ENCODE results near the gene SLC5A4. TPM values are rescaled to one million over a fixed set of nuclear protein-coding genes. Genes with fewer than 3 reads are reported as not detected.

Gene SLC5A4
- total and polyA plus RNA-seq, 2 donors from 2014 or later: 2.0 TPM; not detected in 1

- Histone ChIP-seq H3K27me3 (ENCODE audit: control insufficient read depth, insufficient read depth, low read length) (no peaks in the 10 kb centered on the region), H3K4me3 (ENCODE audit: low read length in 3 of 3) (no peak overlapping the region), H3K27ac (ENCODE audit: low read depth in 2 of 2, low read length in 2 of 2) (no peak overlapping the region), H3K9ac (ENCODE audit: low read length in 3 of 3) (no peak overlapping the region), H3K36me3 (ENCODE audit: control insufficient read depth in 2 of 3, insufficient read depth in 3 of 3, low read length in 3 of 3) (no peaks in the 10 kb centered on the region), H3K4me1 (ENCODE audit: control insufficient read depth in 2 of 3, insufficient read depth in 2 of 3, low read depth in 1 of 3, low read length in 3 of 3) (no peaks in the 10 kb centered on the region), H3K9me3 (ENCODE audit: control insufficient read depth in 2 of 3, insufficient read depth in 1 of 3, low read length in 3 of 3) (no peaks in the 10 kb centered on the region)
- TF ChIP-seq CTCF (IDR thresholded peaks at IDR 0.05; ENCODE audit: borderline replicate concordance, extremely low read depth, insufficient read depth): no peak
- intact Hi-C loops (cut with DNase I): no loop called here
- no peak for FAIRE-seq
- peak in 1 of 5 donors; percentile 12 for DNase-seq
Observed at GRCh38 chr22:32226326-32227104, 28.6 kb downstream of the SLC5A4 start.

- intact Hi-C loops (cut with DNase I): no loop called here
- FAIRE-seq: no peak
- no peaks in the 10 kb centered on the region for H3K27me3 ChIP-seq (ENCODE audit: control insufficient read depth, insufficient read depth, low read length)
- no peaks in the 10 kb centered on the region for H3K9me3 ChIP-seq (ENCODE audit: control insufficient read depth in 2 of 3, insufficient read depth in 1 of 3, low read length in 3 of 3)
- DNase-seq: peak in 1 of 5 donors; percentile 56
- no peak overlapping the region for H3K27ac ChIP-seq (ENCODE audit: low read depth in 2 of 2, low read length in 2 of 2)
- TF ChIP-seq CTCF (IDR thresholded peaks at IDR 0.05; ENCODE audit: borderline replicate concordance, extremely low read depth, insufficient read depth): no peak
- no peak overlapping the region for H3K4me3 ChIP-seq (ENCODE audit: low read length in 3 of 3)
- no peaks in the 10 kb centered on the region for H3K4me1 ChIP-seq (ENCODE audit: control insufficient read depth in 2 of 3, insufficient read depth in 2 of 3, low read depth in 1 of 3, low read length in 3 of 3)
- no peak overlapping the region for H3K9ac ChIP-seq (ENCODE audit: low read length in 3 of 3)
- no peaks in the 10 kb centered on the region for H3K36me3 ChIP-seq (ENCODE audit: control insufficient read depth in 2 of 3, insufficient read depth in 3 of 3, low read length in 3 of 3)
Observed at GRCh38 chr22:32222991-32223390, 32.2 kb downstream of the SLC5A4 start.

GRCh38 chr22:32219026-32219425 lies 36.1 kb downstream of the SLC5A4 start:
- H3K4me3 ChIP-seq (ENCODE audit: low read length in 3 of 3): no peak overlapping the region
- no peaks in the 10 kb centered on the region for H3K36me3 ChIP-seq (ENCODE audit: control insufficient read depth in 2 of 3, insufficient read depth in 3 of 3, low read length in 3 of 3)
- no peak for FAIRE-seq
- no peaks in the 10 kb centered on the region for H3K27me3 ChIP-seq (ENCODE audit: control insufficient read depth, insufficient read depth, low read length)
- intact Hi-C loops (cut with DNase I): no loop called here
- DNase-seq: no peak
- H3K9me3 ChIP-seq (ENCODE audit: control insufficient read depth in 2 of 3, insufficient read depth in 1 of 3, low read length in 3 of 3): no peaks in the 10 kb centered on the region
- H3K9ac ChIP-seq (ENCODE audit: low read length in 3 of 3): no peak overlapping the region
- H3K27ac ChIP-seq (ENCODE audit: low read depth in 2 of 2, low read length in 2 of 2): no peak overlapping the region
- no peaks in the 10 kb centered on the region for H3K4me1 ChIP-seq (ENCODE audit: control insufficient read depth in 2 of 3, insufficient read depth in 2 of 3, low read depth in 1 of 3, low read length in 3 of 3)
- TF ChIP-seq CTCF (IDR thresholded peaks at IDR 0.05; ENCODE audit: borderline replicate concordance, extremely low read depth, insufficient read depth): no peak
